BJ (cell line): ENCODE measurements around the gene PRKCH. TPM values are rescaled to one million over a fixed set of nuclear protein-coding genes. Genes with fewer than 3 reads are reported as not detected.

ENCODE experiments used
- CTCF ChIA-PET: fragments of 350-600 bp; formaldehyde crosslinking; extraction: SDS; loops from one replicate; lab custom pipeline; 2021; ENCODE audit warnings: antibody characterized with exemption, inconsistent platforms; lab: Yijun Ruan, JAX
- POLR2A ChIA-PET: fragments of 300-600 bp; sonication (Branson Sonifier 250); formaldehyde crosslinking; extraction: SDS; loops from one replicate; lab custom pipeline; 2021; ENCODE audit warnings: antibody characterized with exemption; lab: Charles Lee
- DNase-seq: peaks from one replicate; pipeline ENCODE4 v3.0.0-alpha.2; 2011; ENCODE audit warnings: low read depth
- H3K27me3 ChIP-seq: 2 replicates; pipeline ENCODE4 v1.6.0; 2011; ENCODE audit warnings: low read length; ENCODE audit not compliant: control insufficient read depth, insufficient read depth
- H3K36me3 ChIP-seq: 2 replicates; pipeline ENCODE4 v1.5.1; 2011; ENCODE audit warnings: low read length; ENCODE audit not compliant: control insufficient read depth, insufficient read depth
- H3K4me3 ChIP-seq: 2 replicates; pipeline ENCODE4 v1.5.1; 2011; ENCODE audit warnings: low read depth, mild to moderate bottlenecking, control low read depth, low read length
- CTCF ChIP-seq: IDR thresholded peaks from 2 replicates; pipeline ENCODE4 v1.5.1; 2011; ENCODE audit warnings: low read depth, mild to moderate bottlenecking, control low read depth, inconsistent platforms, low read length, moderate library complexity; ENCODE audit not compliant: insufficient read depth
- polyA plus RNA-seq: library from polyadenylated mRNA; depleted of rRNA; stranded (reverse); fragments of >200 nt; gene quantifications from 2 replicates; pipeline ENCODE4 v1.2.3, GENCODE V29; 2011

The PRKCH gene
- polyA plus RNA-seq, 1 experiment, result 2.0 TPM

- no peak overlapping the region for H3K4me3 ChIP-seq
- ChIA-PET POLR2A (no interaction called here), CTCF (no interaction called here)
Observed at GRCh38 chr14:61350427-61351270, 29.3 kb downstream of the PRKCH start.

GRCh38 chr14:61351477-61351876 lies 30.1 kb downstream of the PRKCH start:
- H3K36me3 ChIP-seq, result no peaks in the 10 kb centered on the region
- no peaks in the 10 kb centered on the region for H3K27me3 ChIP-seq
- ChIA-PET POLR2A (no interaction called here), CTCF (no interaction called here)
- H3K4me3 ChIP-seq, result no peak overlapping the region
- TF ChIP-seq CTCF, result no peak
- DNase-seq, result no peak

More at GRCh38 chr14:61350427-61351270, 29.3 kb downstream of the PRKCH start:
- no peak for TF ChIP-seq CTCF
- Histone ChIP-seq H3K27me3 (no peaks in the 10 kb centered on the region), H3K36me3 (no peaks in the 10 kb centered on the region)
- no peak for DNase-seq

- Histone ChIP-seq H3K36me3 (no peaks in the 10 kb centered on the region), H3K4me3 (no peak overlapping the region), H3K27me3 (no peaks in the 10 kb centered on the region)
- no peak for TF ChIP-seq CTCF
- no peak for DNase-seq
- ChIA-PET CTCF (no interaction called here), POLR2A (no interaction called here)
Observed at GRCh38 chr14:61355892-61356325, 34.5 kb downstream of the PRKCH start.

- H3K4me3 ChIP-seq, result no peak overlapping the region
- no peak for DNase-seq
- no peak for TF ChIP-seq CTCF
- H3K36me3 ChIP-seq, result no peaks in the 10 kb centered on the region
- ChIA-PET POLR2A (no interaction called here), CTCF (no interaction called here)
- no peaks in the 10 kb centered on the region for H3K27me3 ChIP-seq
Observed at GRCh38 chr14:61357123-61357522, 35.7 kb downstream of the PRKCH start.

GRCh38 chr14:61358554-61359226 lies 37.3 kb downstream of the PRKCH start:
- POLR2A ChIA-PET, result no interaction called here
- TF ChIP-seq CTCF, result no peak
- CTCF ChIA-PET, result no interaction called here

More at GRCh38 chr14:61358554-61359226, 37.3 kb downstream of the PRKCH start:
- no peak overlapping the region for H3K4me3 ChIP-seq
- no peaks in the 10 kb centered on the region for H3K27me3 ChIP-seq
- H3K36me3 ChIP-seq, result no peaks in the 10 kb centered on the region
- DNase-seq, result no peak
